Endothelial cell of umbilical vein (primary cell): ENCODE measurements around the gene EVC2. TPM values are rescaled to one million over a fixed set of nuclear protein-coding genes. Genes with fewer than 3 reads are reported as not detected.

ENCODE experiments used
- BruUV-seq: library from RNA; stranded (reverse); fragments of 400-500 nt; replicated peaks from 2 replicates; lab custom pipeline; 2021; lab: Mats Ljungman, UMichigan
- CTCF ChIA-PET: fragments of 300-600, 350-600 bp; sonication (Branson Sonifier 250); formaldehyde crosslinking; loops from one replicate; lab custom pipeline; 2021; ENCODE audit warnings: antibody characterized with exemption, inconsistent platforms; lab: Charles Lee
- POLR2A ChIA-PET: fragments of 300-600, 350-600 bp; sonication (Branson Sonifier 250); formaldehyde crosslinking; loops from one replicate; lab custom pipeline; 2021; ENCODE audit warnings: antibody characterized with exemption, inconsistent platforms; lab: Charles Lee
- DNase-seq: peaks from one replicate; pipeline ENCODE4 v3.0.0-alpha.2; 2011; ENCODE audit warnings: low read depth, low spot score
- FAIRE-seq: peaks from 2 replicates; lab custom pipeline; 2011; peaks lifted over from hg19 to GRCh38; lab: Jason Lieb, UNC
- H2AFZ ChIP-seq: 2 replicates; pipeline ENCODE4 v1.6.0; 2012; ENCODE audit warnings: low read depth, low read length, control low read depth, inconsistent platforms
- H3K27ac ChIP-seq: 2 replicates; pipeline ENCODE4 v1.5.1; 2011; ENCODE audit warnings: low read depth, mild to moderate bottlenecking, control low read depth, low read length, moderate library complexity; ENCODE audit not compliant: insufficient read depth
- H3K27me3 ChIP-seq, 2 experiments: 2 replicates each; pipeline versions ENCODE4 v1.6.0 to v1.6.1; 2011; ENCODE audit warnings: low read length in 2 of 2, mixed read lengths in 1 of 2; ENCODE audit not compliant: control insufficient read depth in 2 of 2, insufficient read depth in 2 of 2
- H3K36me3 ChIP-seq, 2 experiments: 2 replicates in 1 of 2; 3 replicates in 1 of 2; pipeline ENCODE4 v1.5.1; 2011; ENCODE audit warnings: low read length in 2 of 2, mild to moderate bottlenecking in 1 of 2, moderate library complexity in 1 of 2; ENCODE audit not compliant: control insufficient read depth in 2 of 2, insufficient read depth in 2 of 2; ENCODE audit errors: extremely low read depth in 1 of 2
- H3K4me1 ChIP-seq: 3 replicates; pipeline ENCODE4 v1.5.1; 2011; ENCODE audit warnings: mild to moderate bottlenecking, low read length; ENCODE audit not compliant: control insufficient read depth, insufficient read depth; ENCODE audit errors: extremely low read depth
- H3K4me2 ChIP-seq: 2 replicates; pipeline ENCODE4 v1.6.1; 2011; ENCODE audit warnings: low read length, control low read depth, mixed read lengths; ENCODE audit not compliant: insufficient read depth
- H3K4me3 ChIP-seq, 3 experiments: fragments of 200-600 bp in 1 of 3; sonication (generic), shearing (Covaris generic) in 1 of 3; replicated peaks in 1 of 3; 2 replicates each; pipeline ENCODE4 v1.5.1; 2011 to 2016; ENCODE audit warnings: control low read depth in 3 of 3, low read length in 3 of 3, mild to moderate bottlenecking in 2 of 3, inconsistent platforms in 1 of 3, low read depth in 1 of 3, moderate library complexity in 1 of 3; ENCODE audit not compliant: insufficient read depth in 1 of 3
- H3K79me2 ChIP-seq: 2 replicates; pipeline ENCODE4 v1.6.0; 2012; ENCODE audit warnings: low read length, inconsistent platforms; ENCODE audit not compliant: control insufficient read depth, insufficient read depth
- H3K9ac ChIP-seq: replicated peaks from 2 replicates; pipeline ENCODE3; 2011; ENCODE audit warnings: low read length, control low read depth; ENCODE audit not compliant: insufficient read depth; ENCODE audit errors: extremely low read depth
- H3K9me1 ChIP-seq: replicated peaks from 3 replicates; pipeline ENCODE4 v1.6.0; 2011; ENCODE audit warnings: mild to moderate bottlenecking, low read length; ENCODE audit not compliant: control insufficient read depth, insufficient read depth; ENCODE audit errors: extremely low read depth
- H3K9me3 ChIP-seq: replicated peaks from 2 replicates; pipeline ENCODE4 v1.5.1; 2012; ENCODE audit warnings: low read length, inconsistent platforms; ENCODE audit not compliant: control insufficient read depth, insufficient read depth
- H4K20me1 ChIP-seq: replicated peaks from 2 replicates; pipeline ENCODE3; 2011; ENCODE audit warnings: mild to moderate bottlenecking, low read length; ENCODE audit not compliant: control insufficient read depth, insufficient read depth; ENCODE audit errors: extremely low read depth
- CTCF ChIP-seq, 2 donors: IDR thresholded peaks; 1 replicate in 1 of 2; 2 replicates in 1 of 2; pipeline ENCODE4 v1.5.1; 2011; ENCODE audit warnings: low read length in 2 of 2, mild to moderate bottlenecking in 2 of 2, moderate library complexity in 2 of 2, control low read depth in 1 of 2, inconsistent platforms in 1 of 2, low read depth in 1 of 2; ENCODE audit not compliant: insufficient read depth in 1 of 2; ENCODE audit errors: extremely low read depth in 1 of 2
- EZH2 ChIP-seq: IDR thresholded peaks from 2 replicates; pipeline ENCODE4 v1.6.1; 2012; ENCODE audit warnings: borderline replicate concordance, low read depth, mild to moderate bottlenecking, moderate library complexity, low read length, inconsistent platforms; ENCODE audit not compliant: severe bottlenecking
- FOS ChIP-seq: IDR thresholded peaks from 2 replicates; pipeline ENCODE4 v1.6.1; 2011; ENCODE audit warnings: mild to moderate bottlenecking, low read length, moderate library complexity, borderline replicate concordance; ENCODE audit not compliant: insufficient read depth
- GATA2 ChIP-seq: IDR thresholded peaks from 2 replicates; pipeline ENCODE4 v1.7.0; 2011; ENCODE audit warnings: low read depth, mild to moderate bottlenecking, moderate library complexity, mixed read lengths, low read length; ENCODE audit not compliant: insufficient read length, insufficient read depth
- JUN ChIP-seq: IDR thresholded peaks from 2 replicates; pipeline ENCODE4 v1.6.1; 2011; ENCODE audit warnings: borderline replicate concordance, low read depth; ENCODE audit not compliant: insufficient read length, insufficient read depth
- MAX ChIP-seq: IDR thresholded peaks from 2 replicates; pipeline ENCODE4 v1.6.1; 2011; ENCODE audit not compliant: insufficient read depth, insufficient read length
- MYC ChIP-seq: IDR thresholded peaks from one replicate; pipeline ENCODE4 v1.6.1; 2011; ENCODE audit warnings: mild to moderate bottlenecking, low read depth, low read length
- POLR2A ChIP-seq: IDR thresholded peaks from 2 replicates; pipeline ENCODE4 v1.6.1; 2012; ENCODE audit warnings: low read depth, mild to moderate bottlenecking, control low read depth, low read length
- POLR2AphosphoS5 ChIP-seq: IDR thresholded peaks from 2 replicates; pipeline ENCODE4 v1.6.1; 2012; ENCODE audit warnings: low read depth, mild to moderate bottlenecking, control low read depth, low read length, moderate library complexity; ENCODE audit not compliant: insufficient read depth
- dilution Hi-C: fragments of 300-500 bp; cut with MboI; formaldehyde crosslinking; loops from one replicate; pipeline ENCODE4 v1.15.0; 2019; ENCODE audit warnings: low sequenced_read_pairs; ENCODE audit not compliant: extremely low pct_ligation_motif_present
- intact Hi-C: fragments of 100-400 bp; cut with micrococcal nuclease; formaldehyde crosslinking; loops from one replicate; pipeline ENCODE4 v1.10.0; 2022
- polyA plus RNA-seq, 4 experiments: library from polyadenylated mRNA; depleted of rRNA in 3 of 4; stranded (reverse) in 3 of 4; unstranded in 1 of 4; fragments of >200 nt; gene quantifications; 2 replicates each; pipeline versions ENCODE4 v1.2.1 to v1.2.3, GENCODE V29; 2011 to 2012; ENCODE audit warnings: missing spikeins in 1 of 4
- total RNA-seq: library from RNA; stranded (reverse); gene quantifications from 2 replicates; pipeline ENCODE4 v1.2.3, GENCODE V29; 2021

The EVC2 gene
- total and polyA plus RNA-seq, 2 donors (not counting 3 experiments of a cell fraction or from before 2014, with no cell fraction given): 1.7 to 8.8 TPM

- CTCF ChIA-PET: no interaction called here
- POLR2A ChIA-PET: no interaction called here
- TF ChIP-seq CTCF (IDR thresholded peaks at IDR 0.05; ENCODE audit: extremely low read depth in 1 of 2, insufficient read depth in 1 of 2, low read depth in 1 of 2, low read length in 2 of 2) (no peak), GATA2 (no peak), FOS (no peak), MYC (no peak), EZH2 (no peak), JUN (no peak), MAX (no peak), POLR2AphosphoS5 (no peak), POLR2A (no peak)
- Histone ChIP-seq H3K9me1 (no peaks in the 10 kb centered on the region), H3K79me2 (no peaks in the 10 kb centered on the region), H3K9me3 (no peaks in the 10 kb centered on the region), H3K9ac (no peak overlapping the region), H3K4me2 (no peak overlapping the region), H3K36me3 (peaks cover 3 to 7% of the 10 kb centered on the region in 2 experiments), H3K4me3 (no peak overlapping the region), H3K4me1 (peaks cover 41% of the 10 kb centered on the region), H3K27me3 (no peaks in the 10 kb centered on the region), H4K20me1 (no peaks in the 10 kb centered on the region), H3K27ac (no peak overlapping the region), H2AFZ (no peak overlapping the region)
- DNase-seq (no peak), FAIRE-seq (no peak)
- dilution Hi-C loops (no loop called here), intact Hi-C loops (no loop called here)
- no TSS peak for BruUV-seq
Measured at GRCh38 chr4:5746250-5746649, 37.9 kb upstream of the EVC2 start.
